SHP77 (cell line): Measurements from ENCODE around the gene ERI3.

Source experiments
- DNase-seq, 2 experiments: peaks; one replicate each; lab custom pipeline; 2025; lab: John Stamatoyannopoulos, UW

ERI3 gene

GRCh38 chr1:44237721-44238457 is 117.2 kb downstream of the ERI3 start:
- no peak for DNase-seq

GRCh38 chr1:44236490-44237272 is 118.4 kb downstream of the ERI3 start:
- DNase-seq: no peak

GRCh38 chr1:44235808-44236207 is 119.2 kb downstream of the ERI3 start:
- no peak for DNase-seq

- no peak for DNase-seq
Measured at GRCh38 chr1:44233593-44233992, 121.5 kb downstream of the ERI3 start.

GRCh38 chr1:44230796-44231195 is 124.3 kb downstream of the ERI3 start:
- no peak for DNase-seq

GRCh38 chr1:44229435-44230167 is 125.5 kb downstream of the ERI3 start:
- DNase-seq: no peak

- no peak for DNase-seq
Measured at GRCh38 chr1:44228218-44228617, 126.8 kb downstream of the ERI3 start.

- DNase-seq: no peak
Measured at GRCh38 chr1:44227211-44227610, 127.8 kb downstream of the ERI3 start.

GRCh38 chr1:44225761-44226160 is 129.3 kb downstream of the ERI3 start:
- no peak for DNase-seq

- no peak for DNase-seq
Measured at GRCh38 chr1:44223187-44223610, 131.9 kb downstream of the ERI3 start.

GRCh38 chr1:44222397-44223186 is 132.5 kb downstream of the ERI3 start:
- peak in 1 of 2 experiments; percentile 9 for DNase-seq

GRCh38 chr1:44221769-44222168 is 133.3 kb downstream of the ERI3 start:
- DNase-seq: no peak

GRCh38 chr1:44220755-44221154 is 134.3 kb downstream of the ERI3 start:
- DNase-seq: no peak

GRCh38 chr1:44220001-44220751 is 134.9 kb downstream of the ERI3 start:
- DNase-seq: no peak

GRCh38 chr1:44219301-44219626 is 135.8 kb downstream of the ERI3 start:
- DNase-seq: no peak

- DNase-seq: no peak
Measured at GRCh38 chr1:44218503-44219300, 136.4 kb downstream of the ERI3 start.

- peak; percentile 33 to 61 for DNase-seq
Measured at GRCh38 chr1:44217809-44218410, 137.1 kb downstream of the ERI3 start.

GRCh38 chr1:44213222-44214112 is 141.6 kb downstream of the ERI3 start, which contains the start of gene DMAP1:
Gene DMAP1, plus strand, starts transcription at chr1:44213471. Its CDS starts 283 bp downstream, at chr1:44213754.
- peak; percentile 79 to 81 for DNase-seq
